Upper lobe of left lung (tissue), 6 donors: Measurements from ENCODE around the gene IL1R1. TPM values are rescaled to one million over a fixed set of nuclear protein-coding genes. Genes with fewer than 3 reads are reported as not detected.

Experiments used
- ATAC-seq, 2 donors: fragments of 200-7000 bp; cut with Tn5 transposase; one replicate each; pipeline ENCODE4 v1.9.1; 2022; ENCODE audit warnings: mild to moderate bottlenecking in 2 of 2, moderate library complexity in 2 of 2; ENCODE audit not compliant: low FRiP score in 2 of 2
- DNase-seq, 2 donors: peaks; one replicate each; pipeline ENCODE4 v3.0.0-alpha.2; 2019 to 2020
- H3K27ac ChIP-seq, 4 donors: fragments of 200-600 bp; sonication (generic); one replicate each; pipeline ENCODE4 v1.5.1; 2016 to 2019
- H3K27me3 ChIP-seq, 4 donors: fragments of 200-600 bp; sonication (generic); one replicate each; pipeline ENCODE4 v1.5.1; 2017 to 2019
- H3K36me3 ChIP-seq, 4 donors: fragments of 200-600 bp; sonication (generic); one replicate each; pipeline ENCODE4 v1.5.1; 2016 to 2019
- H3K4me1 ChIP-seq, 4 donors: fragments of 200-600 bp; sonication (generic); one replicate each; pipeline ENCODE4 v1.5.1; 2018 to 2019
- H3K4me3 ChIP-seq, 4 donors: fragments of 200-600 bp; sonication (generic); one replicate each; pipeline ENCODE4 v1.5.1; 2017 to 2019; ENCODE audit warnings: mild to moderate bottlenecking in 2 of 4, moderate library complexity in 1 of 4
- H3K9me3 ChIP-seq, 4 donors: fragments of 200-600 bp; sonication (generic); one replicate each; pipeline ENCODE4 v1.5.1; 2018 to 2019
- CTCF ChIP-seq, 6 experiments: fragments of 450-650 bp in 4 of 6; fragments of 200-600 bp in 2 of 6; sonication (generic) in 2 of 6; IDR thresholded peaks; one replicate each; pipeline ENCODE4 v1.5.1; 2016 to 2019; ENCODE audit warnings: antibody characterized with exemption in 6 of 6
- EP300 ChIP-seq, 4 donors: sonication (generic); formaldehyde crosslinking; IDR thresholded peaks; one replicate each; pipeline ENCODE4 v1.5.1; 2017; ENCODE audit warnings: antibody characterized with exemption in 4 of 4, control low read depth in 2 of 4
- POLR2A ChIP-seq, 4 donors: fragments of 450-650 bp; IDR thresholded peaks; one replicate each; pipeline ENCODE4 v1.5.1; 2016 to 2017; ENCODE audit warnings: antibody characterized with exemption in 4 of 4, mild to moderate bottlenecking in 2 of 4
- POLR2AphosphoS5 ChIP-seq, 2 donors: sonication (generic); formaldehyde crosslinking; IDR thresholded peaks; one replicate each; pipeline ENCODE4 v1.5.1; 2017; ENCODE audit warnings: antibody characterized with exemption in 2 of 2
- WGBS, 2 donors: methylation state at CpG; one replicate each; pipeline ENCODE4 v1.1.5; 2017 to 2018; 5-methylcytosine and 5-hydroxymethylcytosine counted together
- total RNA-seq, 6 donors: library from RNA; depleted of rRNA in 4 of 6; stranded (reverse); fragments of >200 nt in 4 of 6; gene quantifications; one replicate each; pipeline versions ENCODE4 v1.1.0 to v1.2.1, GENCODE V29; 2016 to 2021
- donor health status: DM: no; HTN: no; CAD: no; lungs with moderate emphysema.
- donor health status: DM: no; HTN: yes; CAD: no; lungs with severe emphysema.

IL1R1 gene
- total RNA-seq, 6 donors from 2014 or later, result 48.2 to 148 (median 111) TPM

GRCh38 chr2:102131564-102131963 lies 11.0 kb upstream of the IL1R1 start:
- DNase-seq (no peak), ATAC-seq (no peak)
- Histone ChIP-seq H3K4me3 (no peak overlapping the region), H3K27me3 (no peaks in the 10 kb centered on the region), H3K36me3 (no peaks in the 10 kb centered on the region), H3K4me1 (peaks cover 14 to 32% (median 24%) of the 10 kb centered on the region in 4 donors), H3K9me3 (no peaks in the 10 kb centered on the region), H3K27ac (no peak overlapping the region)
- no peak for TF ChIP-seq POLR2A (IDR thresholded peaks at IDR 0.05)
- no peak for TF ChIP-seq EP300 (IDR thresholded peaks at IDR 0.05)
- no peak for TF ChIP-seq POLR2AphosphoS5 (IDR thresholded peaks at IDR 0.05)
- no peak for TF ChIP-seq CTCF (IDR thresholded peaks at IDR 0.05)
- 79 to 87% methylated on average over 5 of the region's 5 CpGs for WGBS, 2 donors

DNA sequence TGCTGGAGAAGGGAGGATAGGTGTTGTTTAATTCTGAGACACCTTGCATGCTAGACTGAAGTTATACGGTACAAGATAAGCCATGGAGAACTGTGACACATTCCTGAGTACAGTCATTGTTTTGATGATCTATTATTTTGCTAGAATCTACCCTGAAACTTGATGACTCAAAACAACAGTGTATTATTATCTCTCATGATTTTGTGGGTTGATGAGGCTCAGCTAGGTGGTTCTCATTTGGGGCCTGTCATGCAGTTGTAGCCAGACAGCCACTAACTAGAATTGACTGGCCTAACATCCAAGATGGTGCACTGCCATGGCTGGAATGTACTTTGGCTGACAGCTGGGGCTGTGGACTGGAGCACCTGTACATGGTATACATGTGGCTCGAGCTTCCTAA lies 5.4 kb upstream of the IL1R1 start:
- WGBS, 2 donors, result 81 to 93% methylated on average over 2 of the region's 2 CpGs
- no peak overlapping the region for H3K27ac ChIP-seq
- no peak overlapping the region for H3K4me3 ChIP-seq
- H3K4me1 ChIP-seq, result peaks cover 14 to 29% (median 22%) of the 10 kb centered on the region in 4 donors
- DNase-seq (no peak), ATAC-seq (no peak)
- no peaks in the 10 kb centered on the region for H3K36me3 ChIP-seq
- no peaks in the 10 kb centered on the region for H3K27me3 ChIP-seq
- no peaks in the 10 kb centered on the region for H3K9me3 ChIP-seq
- TF ChIP-seq CTCF (IDR thresholded peaks at IDR 0.05) (no peak), POLR2A (IDR thresholded peaks at IDR 0.05) (no peak), EP300 (IDR thresholded peaks at IDR 0.05) (no peak), POLR2AphosphoS5 (IDR thresholded peaks at IDR 0.05) (no peak)

DNA sequence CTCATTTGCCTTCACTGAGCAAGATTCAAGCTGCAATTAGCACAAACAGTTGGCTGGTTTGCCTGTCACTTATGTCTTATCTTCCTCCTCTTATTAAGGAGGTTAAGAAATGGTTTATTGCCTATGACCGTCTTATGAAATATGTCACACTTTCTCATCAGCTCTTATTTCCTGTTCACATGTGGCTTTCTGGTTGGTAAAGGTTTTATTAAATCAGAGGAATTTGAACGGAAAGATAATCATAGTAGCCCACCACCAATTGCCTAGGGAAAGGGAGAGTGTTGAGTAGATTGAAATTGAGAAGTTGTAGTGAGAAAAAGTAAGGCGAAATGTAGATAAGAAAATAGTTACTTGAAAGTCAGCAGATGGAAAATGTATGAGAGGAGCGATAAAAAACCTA lies 4.2 kb upstream of the IL1R1 start:
- WGBS, 2 donors, result 50 to 68% methylated on average over 4 of the region's 4 CpGs
- DNase-seq (no peak), ATAC-seq (no peak)
- TF ChIP-seq POLR2A (IDR thresholded peaks at IDR 0.05) (no peak), CTCF (IDR thresholded peaks at IDR 0.05) (no peak), EP300 (IDR thresholded peaks at IDR 0.05) (no peak), POLR2AphosphoS5 (IDR thresholded peaks at IDR 0.05) (no peak)
- Histone ChIP-seq H3K4me3 (no peak overlapping the region), H3K4me1 (peaks cover 14 to 29% (median 24%) of the 10 kb centered on the region in 4 donors), H3K36me3 (no peaks in the 10 kb centered on the region), H3K27me3 (no peaks in the 10 kb centered on the region), H3K27ac (peak overlapping the region in 1 of 4 donors; percentile 37), H3K9me3 (no peaks in the 10 kb centered on the region)

DNA sequence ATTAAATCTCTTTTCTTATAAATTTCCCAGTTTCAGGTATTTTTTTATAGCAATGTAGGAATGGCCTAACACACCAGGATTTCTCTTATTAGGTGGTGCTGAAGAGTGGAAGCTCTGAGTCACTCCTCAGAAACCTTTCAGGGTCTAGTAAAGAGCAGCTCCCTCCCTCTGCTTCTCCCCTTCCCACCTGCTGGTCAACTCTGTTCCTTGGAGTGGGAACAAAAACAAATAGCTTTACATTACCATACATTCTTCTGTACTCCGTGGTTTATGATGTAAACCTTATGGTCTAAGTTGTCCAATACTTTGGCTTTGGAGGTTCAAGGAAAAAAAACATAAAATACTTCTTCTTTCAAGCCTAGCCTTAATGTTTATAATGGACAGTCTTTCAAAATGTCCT lies 2.7 kb upstream of the IL1R1 start:
- DNase-seq (no peak), ATAC-seq (no peak)
- Histone ChIP-seq H3K36me3 (peaks cover 0 to 5% (median 0%) of the 10 kb centered on the region in 4 donors), H3K27ac (peak overlapping the region in 3 of 4 donors; percentile 14 to 98 (median 96)), H3K27me3 (no peaks in the 10 kb centered on the region), H3K9me3 (no peaks in the 10 kb centered on the region), H3K4me1 (peaks cover 19 to 35% (median 31%) of the 10 kb centered on the region in 4 donors), H3K4me3 (no peak overlapping the region)
- 61 to 67% methylated on average over 1 of the region's 1 CpG for WGBS, 2 donors
- TF ChIP-seq CTCF (IDR thresholded peaks at IDR 0.05), result no peak
- TF ChIP-seq POLR2A (IDR thresholded peaks at IDR 0.05), result no peak
- no peak for TF ChIP-seq POLR2AphosphoS5 (IDR thresholded peaks at IDR 0.05)
- TF ChIP-seq EP300 (IDR thresholded peaks at IDR 0.05), result no peak

DNA sequence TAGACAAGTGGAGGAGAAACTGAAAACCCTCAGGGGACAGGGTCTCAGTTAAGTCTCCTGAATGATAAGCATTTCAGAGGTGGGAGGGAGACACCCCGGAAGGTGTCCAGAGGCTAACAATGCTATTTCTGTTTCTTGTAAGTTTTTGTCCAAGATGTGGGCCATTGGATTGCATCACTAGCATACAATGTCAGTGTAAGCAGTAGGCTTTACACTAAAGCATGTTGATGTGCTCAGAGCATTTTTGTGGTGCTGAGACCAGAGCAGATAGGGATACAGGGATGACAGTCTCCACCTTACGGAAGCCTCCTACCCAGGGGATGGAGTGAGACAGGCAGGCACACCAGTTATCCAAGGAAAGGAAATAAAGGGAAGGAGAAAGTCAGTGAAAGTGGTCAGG lies 2.2 kb upstream of the IL1R1 start:
- ATAC-seq, result no peak
- no peak for DNase-seq
- WGBS, 2 donors, result 95 to 100% methylated on average over 2 of the region's 2 CpGs
- no peak overlapping the region for H3K4me3 ChIP-seq
- TF ChIP-seq POLR2A (IDR thresholded peaks at IDR 0.05), result no peak
- TF ChIP-seq CTCF (IDR thresholded peaks at IDR 0.05), result no peak
- no peak for TF ChIP-seq EP300 (IDR thresholded peaks at IDR 0.05)
- TF ChIP-seq POLR2AphosphoS5 (IDR thresholded peaks at IDR 0.05), result no peak
- peak overlapping the region; percentile 95 to 98 (median 96) for H3K27ac ChIP-seq
- peaks cover 0 to 4% (median 0%) of the 10 kb centered on the region in 4 donors for H3K9me3 ChIP-seq
- no peaks in the 10 kb centered on the region for H3K27me3 ChIP-seq
- peaks cover 0 to 10% (median 3%) of the 10 kb centered on the region in 4 donors for H3K36me3 ChIP-seq
- peaks cover 21 to 40% (median 36%) of the 10 kb centered on the region in 4 donors for H3K4me1 ChIP-seq
